Erythroblast (primary cell): Measurements from ENCODE around the gene RCN2.

Source experiments
- DNase-seq, 2 experiments: peaks; one replicate each; lab custom pipeline; 2025; lab: John Stamatoyannopoulos, UW
- GATA1 ChIP-seq: IDR thresholded peaks from 2 replicates; pipeline ENCODE4 v1.6.1; 2011; ENCODE audit warnings: low read depth, mild to moderate bottlenecking, control low read depth, low read length, moderate library complexity
- POLR2A ChIP-seq: IDR thresholded peaks from 2 replicates; pipeline ENCODE4 v1.6.1; 2011; ENCODE audit warnings: mild to moderate bottlenecking, low read length

RCN2 gene

DNA sequence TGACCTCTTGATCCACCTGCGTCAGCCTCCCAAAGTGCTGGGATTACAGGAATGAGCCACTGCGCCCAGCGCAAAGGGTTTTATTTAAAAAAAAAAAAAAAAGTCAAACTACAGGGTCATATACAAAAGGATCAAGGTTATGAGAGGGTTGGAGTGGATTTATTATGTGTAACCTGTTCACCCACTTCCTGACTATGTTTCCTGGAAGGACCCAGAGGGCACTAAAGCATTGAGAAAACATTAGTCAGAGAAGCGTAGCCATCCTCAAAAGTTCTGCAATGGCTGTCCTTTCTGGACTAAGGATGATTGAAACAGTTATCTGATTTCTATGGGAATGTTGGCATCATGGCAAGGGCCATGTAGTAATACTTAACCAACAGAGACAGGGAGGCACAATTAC is 19.1 kb upstream of the RCN2 start:
- TF ChIP-seq POLR2A (no peak), GATA1 (no peak)
- DNase-seq, result no peak

DNA sequence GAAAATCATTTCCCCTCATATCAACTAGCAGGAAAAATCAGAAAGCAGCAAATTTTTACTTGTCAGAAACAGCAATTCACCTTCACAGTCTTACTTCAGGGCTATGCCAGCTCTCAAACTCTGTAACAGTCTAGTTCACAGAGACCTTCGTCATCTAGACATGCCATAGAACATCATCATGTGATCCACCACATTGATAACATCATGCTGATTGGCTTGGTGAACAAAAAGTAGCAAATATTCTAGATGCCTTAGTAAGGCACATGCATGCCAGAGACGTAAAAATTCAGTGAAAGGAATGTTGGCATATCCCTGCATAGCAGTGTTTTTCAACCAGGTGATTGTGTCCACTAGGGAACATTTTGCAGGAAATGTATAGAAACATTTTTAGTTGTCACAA is 17.8 kb upstream of the RCN2 start:
- no peak for TF ChIP-seq GATA1
- no peak for TF ChIP-seq POLR2A
- no peak for DNase-seq

DNA sequence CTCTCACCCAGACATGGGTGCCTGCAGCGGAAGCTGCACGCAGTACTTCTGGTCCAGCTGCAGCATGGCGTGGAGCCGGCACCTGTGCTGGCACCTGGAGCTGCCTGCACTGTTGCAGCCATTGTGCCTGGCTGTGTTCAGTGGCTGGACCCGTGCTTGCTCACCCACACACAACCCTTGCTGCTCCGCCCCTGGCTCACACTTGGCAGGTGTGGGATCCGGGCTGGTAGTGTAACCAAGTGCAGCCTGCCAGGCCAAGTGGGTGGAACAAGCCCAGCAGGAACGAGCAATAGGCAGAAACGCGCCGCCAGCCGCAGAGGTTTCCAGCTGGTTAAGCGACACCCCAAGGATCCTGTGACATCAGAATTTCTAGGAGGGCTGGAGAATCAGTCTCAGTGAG is 15.2 kb upstream of the RCN2 start:
- TF ChIP-seq POLR2A (no peak), GATA1 (no peak)
- no peak for DNase-seq

DNA sequence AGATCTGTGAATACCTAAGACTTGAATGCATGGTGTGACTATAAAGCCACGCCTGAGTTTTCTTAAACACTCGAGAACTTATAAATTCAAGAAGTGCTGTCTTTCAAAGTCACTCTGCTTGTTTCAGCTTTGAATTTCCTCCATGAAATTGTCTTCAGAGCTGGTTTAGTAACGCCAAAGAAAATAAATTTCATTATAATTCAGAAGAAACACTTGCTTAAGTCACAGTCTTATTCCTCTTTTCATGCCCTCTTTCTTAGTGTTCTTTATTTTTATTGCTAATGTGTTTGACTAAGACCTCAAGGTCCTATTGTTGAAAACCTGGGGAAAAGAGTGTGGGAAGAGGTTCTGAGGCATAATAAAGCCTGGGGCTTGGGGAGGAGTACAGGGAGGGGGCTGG is 3.3 kb upstream of the RCN2 start:
- no peak for TF ChIP-seq POLR2A
- TF ChIP-seq GATA1, result no peak
- no peak for DNase-seq

DNA sequence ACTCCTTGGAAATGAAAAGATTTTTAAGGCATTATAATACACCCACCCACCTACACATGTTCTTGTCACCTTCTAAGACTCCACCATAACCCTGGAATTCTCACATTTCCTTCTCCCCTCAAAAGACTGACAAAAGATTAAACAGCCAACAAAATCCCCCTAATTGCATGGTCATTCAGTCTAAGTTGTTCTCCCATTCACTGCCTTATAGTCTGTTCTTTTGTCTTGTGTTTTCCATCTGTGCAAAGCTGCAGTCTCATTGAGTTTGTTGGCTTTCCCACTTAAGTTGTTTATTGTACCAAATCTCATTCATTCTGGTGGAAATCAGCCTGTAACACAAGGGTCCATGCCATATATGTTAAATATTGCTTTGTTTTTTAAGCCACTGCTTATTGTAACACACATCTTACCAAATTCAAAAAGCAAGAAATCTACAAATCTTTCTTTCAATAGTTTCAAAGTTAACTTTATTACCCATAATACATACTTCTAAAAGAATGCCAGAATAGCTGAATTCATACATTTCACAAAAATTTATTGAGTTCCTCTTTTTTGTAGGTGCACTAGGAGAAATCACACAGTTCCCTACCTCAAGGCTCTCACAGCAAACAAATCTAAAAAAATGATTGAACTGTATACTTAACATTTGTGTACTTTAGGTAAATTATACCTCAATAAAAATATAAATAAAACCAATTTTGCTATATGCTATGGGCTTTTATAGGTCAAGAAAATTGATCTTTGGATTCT is 2.4 kb upstream of the RCN2 start:
- no peak for DNase-seq
- TF ChIP-seq GATA1 (no peak), POLR2A (no peak)

DNA sequence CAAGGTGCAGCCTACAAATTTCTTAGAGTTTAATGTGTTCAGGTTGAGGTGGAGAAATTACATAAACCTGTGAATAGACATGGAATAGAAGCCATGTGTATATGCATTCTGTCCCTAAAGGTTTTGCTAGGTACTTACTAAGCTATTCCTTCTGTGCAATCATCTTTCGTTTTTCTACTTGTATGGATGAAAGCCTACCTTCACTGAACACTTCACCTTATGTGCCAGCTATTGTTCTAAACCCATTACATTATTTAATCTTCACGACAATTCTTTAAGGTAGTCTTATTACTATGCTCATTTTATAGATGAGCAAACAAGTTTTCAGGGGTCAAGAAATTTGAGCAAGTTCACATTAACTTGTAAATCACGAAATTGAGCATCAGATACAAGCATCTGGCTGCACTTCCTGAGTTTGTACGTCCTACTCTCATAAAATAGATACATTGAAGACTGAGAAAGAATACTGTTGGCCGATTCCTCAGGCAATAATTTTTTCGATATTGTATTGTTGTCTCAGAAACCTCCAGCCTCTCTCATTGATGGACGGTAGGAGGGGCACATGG is 635 bp upstream of the RCN2 start:
- no peak for DNase-seq
- TF ChIP-seq GATA1 (no peak), POLR2A (no peak)

DNA sequence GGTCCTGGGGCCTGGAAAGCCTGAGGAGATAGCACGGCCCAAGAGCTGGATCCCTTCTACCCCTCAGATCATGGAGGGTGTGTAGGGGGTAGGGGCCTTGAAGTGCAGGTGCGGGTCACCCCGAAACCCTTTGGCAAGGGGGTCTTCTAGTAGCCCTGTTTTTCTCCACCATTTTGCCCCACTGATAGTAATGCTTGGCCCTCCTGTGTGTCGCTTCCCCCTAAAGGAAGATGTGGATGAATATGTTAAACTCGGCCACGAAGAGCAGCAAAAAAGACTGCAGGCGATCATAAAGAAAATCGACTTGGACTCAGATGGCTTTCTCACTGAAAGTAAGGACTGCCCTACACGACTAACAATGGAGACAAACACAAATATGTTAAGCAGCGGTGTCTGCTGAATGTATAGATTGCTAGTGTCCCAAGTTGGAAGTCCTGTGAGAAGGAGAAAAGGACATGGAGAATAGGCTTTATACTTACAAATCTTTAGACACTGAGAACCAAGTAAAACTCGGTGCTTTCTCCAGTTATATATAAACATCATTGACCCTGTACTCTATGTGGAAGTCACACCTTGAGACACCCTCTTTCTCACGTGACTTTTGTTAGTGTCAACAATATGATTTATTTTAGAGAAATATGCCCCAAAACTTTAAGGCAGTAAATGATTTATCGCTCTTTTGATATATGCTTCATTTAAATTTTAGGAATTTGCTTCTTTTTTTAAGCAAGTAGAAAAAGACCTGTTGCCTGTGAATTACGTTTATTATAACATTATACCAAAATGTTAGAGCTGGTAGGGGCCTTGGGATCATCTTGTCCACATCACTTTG is 802 bp downstream of the RCN2 start:
- peak; percentile 44 to 56 for DNase-seq

DNA sequence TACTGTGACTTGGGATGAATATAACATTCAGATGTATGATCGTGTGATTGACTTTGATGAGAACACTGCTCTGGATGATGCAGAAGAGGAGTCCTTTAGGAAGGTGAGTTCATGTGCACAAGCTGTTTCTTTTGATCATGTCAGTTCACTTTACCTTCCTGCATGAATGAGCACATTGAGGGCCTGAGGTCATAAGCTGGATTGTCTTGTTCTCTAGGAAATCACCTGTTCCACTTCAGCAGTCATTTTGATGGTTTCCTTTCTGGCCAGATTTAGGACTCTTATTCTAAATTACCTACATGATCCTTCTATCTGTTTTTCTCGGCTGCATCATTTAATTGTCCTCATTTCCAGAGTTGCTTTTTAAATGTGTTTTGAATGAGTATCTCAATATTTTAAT is 4.1 kb downstream of the RCN2 start:
- DNase-seq, result no peak
- TF ChIP-seq POLR2A, result no peak
- TF ChIP-seq GATA1, result no peak

More for the DNA sequence above, 802 bp downstream of the RCN2 start:
- TF ChIP-seq GATA1 (no peak), POLR2A (no peak)

DNA sequence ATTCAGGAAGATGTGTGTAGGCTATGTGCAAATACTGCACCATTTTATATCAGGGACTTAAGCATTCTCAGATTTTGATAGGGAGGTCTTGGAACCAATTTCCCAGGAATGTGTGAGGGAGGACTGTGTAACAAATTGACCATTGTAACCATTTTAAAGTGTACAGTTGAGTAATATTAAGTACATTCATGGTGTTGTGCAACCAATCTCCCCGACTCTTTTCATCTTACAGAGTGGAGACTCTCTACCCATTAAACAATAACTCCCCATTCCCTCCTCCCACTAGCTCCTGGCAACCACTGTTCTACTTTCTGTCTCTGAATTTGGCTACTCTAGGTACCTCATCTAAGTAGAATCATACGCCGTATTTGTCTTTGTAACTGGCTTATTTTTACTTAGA is 5.1 kb downstream of the RCN2 start:
- TF ChIP-seq GATA1, result no peak
- no peak for TF ChIP-seq POLR2A
- no peak for DNase-seq

DNA sequence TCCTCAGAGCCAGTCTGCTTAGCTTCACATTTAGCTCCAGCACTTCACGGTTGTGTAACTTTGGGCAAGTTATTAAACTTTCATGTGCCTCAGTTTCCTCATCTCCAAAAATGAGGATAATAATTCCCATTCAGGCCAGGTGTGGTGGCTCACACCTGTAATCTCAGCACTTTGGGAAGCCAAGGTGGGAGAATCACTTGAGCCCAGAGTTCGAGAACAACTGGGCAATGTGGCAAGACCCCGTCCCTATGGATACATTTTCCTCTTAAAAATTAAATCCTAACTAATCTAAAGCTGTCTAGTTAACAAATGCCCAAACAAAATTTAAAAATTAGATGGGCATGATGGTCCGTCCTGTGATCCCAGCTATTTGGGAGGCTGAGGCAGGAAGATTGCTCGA is 7.2 kb downstream of the RCN2 start:
- no peak for DNase-seq
- no peak for TF ChIP-seq GATA1
- no peak for TF ChIP-seq POLR2A

DNA sequence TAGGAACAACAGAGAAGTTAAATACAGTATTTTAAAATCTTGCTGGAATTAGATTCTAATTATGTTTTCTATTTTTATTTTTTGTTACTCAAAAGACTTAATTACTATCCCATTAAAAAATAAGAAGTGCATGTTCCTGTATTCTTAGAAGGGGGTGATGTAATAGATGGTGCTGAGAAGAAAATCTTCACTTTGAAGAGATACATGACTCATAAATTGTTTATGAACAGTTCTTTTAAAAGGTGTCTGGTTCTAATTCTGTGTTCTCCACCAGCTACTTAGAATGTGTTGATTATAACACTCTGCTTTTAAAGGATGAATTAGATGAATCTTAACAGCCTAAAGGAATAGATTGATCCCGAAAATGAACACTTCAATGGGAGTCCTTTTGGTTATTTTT is 8.2 kb downstream of the RCN2 start:
- DNase-seq, result peak in 1 of 2 experiments; percentile 9
- TF ChIP-seq POLR2A (no peak), GATA1 (no peak)

DNA sequence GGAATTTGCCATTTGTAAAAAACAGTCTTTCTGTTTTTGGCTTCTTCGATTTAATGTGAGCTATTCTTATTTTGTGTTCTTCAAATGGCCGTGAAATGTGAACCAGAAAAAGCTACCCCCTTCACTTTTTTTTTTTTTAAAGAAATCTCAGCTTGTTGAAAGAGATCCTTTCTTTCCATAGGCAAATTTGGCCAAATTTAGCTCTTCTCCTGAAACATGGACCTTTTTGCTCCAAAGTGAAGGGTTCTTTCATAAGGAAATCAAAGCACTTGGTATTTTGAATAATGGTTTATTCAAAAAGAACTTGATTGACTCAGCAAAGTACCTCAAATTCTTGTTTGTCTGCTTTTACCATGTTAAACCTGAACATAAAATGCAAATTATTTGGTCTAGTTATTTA is 10.1 kb downstream of the RCN2 start:
- no peak for DNase-seq
- no peak for TF ChIP-seq GATA1
- no peak for TF ChIP-seq POLR2A

DNA sequence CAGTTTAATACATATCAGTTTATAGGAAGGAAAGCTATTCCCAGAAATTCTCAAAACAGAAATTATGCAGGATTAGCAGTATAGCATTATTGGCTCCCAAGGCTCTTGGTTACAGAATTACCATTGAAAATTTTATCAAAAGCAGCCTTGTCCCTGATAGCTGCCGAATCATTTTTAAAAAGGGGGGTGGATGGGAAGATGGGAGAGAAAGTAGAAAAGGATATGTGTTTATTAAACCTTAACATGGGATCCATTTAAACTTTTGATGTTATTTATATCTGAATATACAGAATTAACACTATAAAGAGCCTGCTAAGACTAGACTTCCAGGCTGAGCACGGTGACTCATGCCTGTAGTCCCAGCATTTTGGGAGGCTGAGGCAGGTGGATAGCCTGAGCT is 10.8 kb downstream of the RCN2 start:
- no peak for DNase-seq
- TF ChIP-seq GATA1 (no peak), POLR2A (no peak)

DNA sequence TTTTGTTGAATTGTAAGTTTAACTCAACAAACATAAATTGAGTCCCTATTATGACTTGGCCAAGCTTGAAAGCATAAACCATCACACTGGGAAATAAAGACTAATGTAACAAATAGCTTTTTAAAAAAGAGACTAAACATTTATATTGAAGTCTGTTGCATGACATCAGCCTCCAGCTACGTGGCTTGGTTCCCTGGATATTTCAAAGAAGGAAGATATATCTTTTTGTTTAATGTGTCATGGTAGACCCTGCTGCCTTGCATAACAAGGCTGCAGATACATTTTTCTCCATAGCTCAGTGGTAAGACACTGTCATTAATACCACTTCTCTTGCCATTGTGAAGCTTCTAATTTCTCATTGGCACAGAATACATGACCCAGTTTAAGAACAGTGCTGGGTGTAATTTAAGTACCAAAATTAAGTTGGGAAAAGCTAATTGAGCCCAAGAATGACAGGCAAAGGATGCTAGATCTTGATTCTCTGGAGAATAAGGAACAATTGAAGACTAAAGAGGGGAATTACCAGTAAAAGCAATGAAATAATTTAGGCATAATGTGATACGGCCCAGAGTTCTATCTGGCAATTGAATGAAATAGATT is 14.0 kb downstream of the RCN2 start:
- TF ChIP-seq POLR2A (no peak), GATA1 (no peak)
- no peak for DNase-seq
